H1 (cell line): Measurements from ENCODE around the gene TINAGL1. TPM values are rescaled to one million over a fixed set of nuclear protein-coding genes. Genes with fewer than 3 reads are reported as not detected.

ENCODE experiments used
- CHD7 ChIP-seq: fragments of 300-600 bp; sonication (generic); IDR thresholded peaks from 2 replicates; pipeline ENCODE4 v1.7.1; 2012; ENCODE audit warnings: low read length, moderate library complexity, mild to moderate bottlenecking, inconsistent platforms; ENCODE audit not compliant: insufficient replicate concordance
- CTBP2 ChIP-seq: IDR thresholded peaks from 2 replicates; pipeline ENCODE4 v1.7.0; 2011; ENCODE audit warnings: borderline replicate concordance, mild to moderate bottlenecking, moderate library complexity, mixed read lengths, low read length; ENCODE audit not compliant: insufficient read depth, insufficient read length
- EZH2 ChIP-seq: fragments of 200-600 bp; sonication (generic); IDR thresholded peaks from 2 replicates; pipeline ENCODE4 v1.7.1; 2012; ENCODE audit warnings: low read depth, mild to moderate bottlenecking, moderate library complexity, low read length, inconsistent platforms; ENCODE audit not compliant: severe bottlenecking
- HDAC2 ChIP-seq, 2 experiments: fragments of 300-600 bp in 1 of 2; sonication (generic) in 1 of 2; IDR thresholded peaks; 2 replicates each; pipeline ENCODE4 v1.6.1; 2011 to 2012; ENCODE audit warnings: low read depth in 2 of 2, low read length in 2 of 2, mild to moderate bottlenecking in 2 of 2, moderate library complexity in 2 of 2, borderline replicate concordance in 1 of 2, inconsistent platforms in 1 of 2
- JUN ChIP-seq: IDR thresholded peaks from 2 replicates; pipeline ENCODE4 v1.6.1; 2011; ENCODE audit warnings: low read depth, mild to moderate bottlenecking, improper control_type of control experiment, low read length
- POLR2AphosphoS5 ChIP-seq: IDR thresholded peaks from 2 replicates; pipeline ENCODE4 v1.6.1; 2011; ENCODE audit warnings: low read depth, low read length
- SIN3A ChIP-seq, 2 experiments: IDR thresholded peaks in 1 of 2; conservative IDR thresholded peaks in 1 of 2; 2 replicates each; pipeline ENCODE4 v1.6.1; 2011 to 2012; ENCODE audit warnings: low read length in 2 of 2, improper control_type of control experiment in 1 of 2, low read depth in 1 of 2, mild to moderate bottlenecking in 1 of 2
- SUZ12 ChIP-seq: fragments of 200-600 bp; sonication (generic); IDR thresholded peaks from 2 replicates; pipeline ENCODE4 v1.6.1; 2012; ENCODE audit warnings: mild to moderate bottlenecking, inconsistent platforms, low read length, moderate library complexity, mixed read lengths
- polyA plus RNA-seq, 7 experiments: library from polyadenylated mRNA; depleted of rRNA in 3 of 7; stranded (reverse) in 5 of 7; unstranded in 2 of 7; fragments of >200 nt in 5 of 7; fragments of 200-250 nt in 2 of 7; gene quantifications; 1 replicate in 5 of 7; 2 replicates in 1 of 7; 4 replicates in 1 of 7; pipeline versions ENCODE4 v1.2.1 to v1.2.3, GENCODE V29; 2011 to 2013; ENCODE audit warnings: missing spikeins in 2 of 7, mixed read lengths in 2 of 7
- total RNA-seq: library from RNA; stranded (reverse); fragmentation: NEBNext Ultra II Directional; extraction: Animal tissue kit (Norgen Biotek cat#: 25700); gene quantifications from 2 replicates; pipeline ENCODE4 v1.2.1, GENCODE V29; 2021

TINAGL1 gene
- total and polyA plus RNA-seq, 2 of the 8 experiments (the other 6 are each of a cell fraction or from before 2014, with no cell fraction given): 11.2 to 21.7 TPM

- TF ChIP-seq CHD7 (no peak), SUZ12 (no peak), SIN3A (conservative IDR thresholded peaks at IDR 0.05 in 1 of 2, IDR thresholded peaks at IDR 0.05 in 1 of 2; ENCODE audit: low read depth in 1 of 2, low read length in 2 of 2) (0 out of 4 replicates have a peak, but pooled peaks have one; percentile 33 to 42), JUN (no peak), HDAC2 (IDR thresholded peaks at IDR 0.05; ENCODE audit: borderline replicate concordance in 1 of 2, low read depth in 2 of 2, low read length in 2 of 2) (no peak), CTBP2 (no peak), EZH2 (no peak), POLR2AphosphoS5 (0 out of 2 replicates have a peak, but pooled peaks have one; percentile 28)
Measured at GRCh38 chr1:31548907-31549808, 27.2 kb upstream of the TINAGL1 start (continued).
